ENCODE data around the gene LMOD2.

LMOD2 gene

GRCh38 chr7:123689250-123689649, 33.6 kb downstream of the LMOD2 start:
- H3K4me3 ChIP-seq (ENCODE audit: low read depth, low read length): no peak overlapping the region
- no peak for DNase-seq (ENCODE audit: low read depth)
- no peak for TF ChIP-seq POLR2A (IDR thresholded peaks at IDR 0.05; ENCODE audit: extremely low read depth, insufficient read length)
- TF ChIP-seq CTCF (IDR thresholded peaks at IDR 0.05; ENCODE audit: low read depth, low read length): no peak
- TF ChIP-seq MAX (IDR thresholded peaks at IDR 0.05; ENCODE audit: low read depth, low read length): no peak
- no peak for TF ChIP-seq MYC (IDR thresholded peaks at IDR 0.05; ENCODE audit: low read depth, low read length)

- no peak overlapping the region for H3K4me3 ChIP-seq (ENCODE audit: low read depth, low read length)
- DNase-seq (ENCODE audit: low read depth): no peak
- TF ChIP-seq MAX (IDR thresholded peaks at IDR 0.05; ENCODE audit: low read depth, low read length) (no peak), POLR2A (IDR thresholded peaks at IDR 0.05; ENCODE audit: extremely low read depth, insufficient read length) (no peak), CTCF (IDR thresholded peaks at IDR 0.05; ENCODE audit: low read depth, low read length) (no peak), MYC (IDR thresholded peaks at IDR 0.05; ENCODE audit: low read depth, low read length) (no peak)
Observed at GRCh38 chr7:123690550-123690949, 34.9 kb downstream of the LMOD2 start.

- TF ChIP-seq MAX (IDR thresholded peaks at IDR 0.05; ENCODE audit: low read depth, low read length): no peak
- no peak for TF ChIP-seq CTCF (IDR thresholded peaks at IDR 0.05; ENCODE audit: low read depth, low read length)
- TF ChIP-seq POLR2A (IDR thresholded peaks at IDR 0.05; ENCODE audit: extremely low read depth, insufficient read length): no peak
- TF ChIP-seq MYC (IDR thresholded peaks at IDR 0.05; ENCODE audit: low read depth, low read length): no peak
- H3K4me3 ChIP-seq (ENCODE audit: low read depth, low read length): no peak overlapping the region
- no peak for DNase-seq (ENCODE audit: low read depth)
Observed at GRCh38 chr7:123692471-123692877, 36.8 kb downstream of the LMOD2 start.

- no peak for TF ChIP-seq MYC (IDR thresholded peaks at IDR 0.05; ENCODE audit: low read depth, low read length)
- TF ChIP-seq POLR2A (IDR thresholded peaks at IDR 0.05; ENCODE audit: extremely low read depth, insufficient read length): no peak
- TF ChIP-seq CTCF (IDR thresholded peaks at IDR 0.05; ENCODE audit: low read depth, low read length): no peak
- TF ChIP-seq MAX (IDR thresholded peaks at IDR 0.05; ENCODE audit: low read depth, low read length): no peak
- no peak for DNase-seq (ENCODE audit: low read depth)
- H3K4me3 ChIP-seq (ENCODE audit: low read depth, low read length): no peak overlapping the region
Observed at GRCh38 chr7:123695944-123696677, 40.4 kb downstream of the LMOD2 start.

- TF ChIP-seq CTCF (IDR thresholded peaks at IDR 0.05; ENCODE audit: low read depth, low read length) (no peak), MAX (IDR thresholded peaks at IDR 0.05; ENCODE audit: low read depth, low read length) (no peak), POLR2A (IDR thresholded peaks at IDR 0.05; ENCODE audit: extremely low read depth, insufficient read length) (no peak), MYC (IDR thresholded peaks at IDR 0.05; ENCODE audit: low read depth, low read length) (no peak)
- no peak overlapping the region for H3K4me3 ChIP-seq (ENCODE audit: low read depth, low read length)
Observed at GRCh38 chr7:123705211-123705901, 49.7 kb downstream of the LMOD2 start.

More at GRCh38 chr7:123705211-123705901, 49.7 kb downstream of the LMOD2 start:
- no peak for DNase-seq (ENCODE audit: low read depth)

Measured in NB4 (cell line).